ES-I3 (cell line): ENCODE measurements around the gene ETS1.

Experiments
- H3K36me3 ChIP-seq: 2 replicates; pipeline ENCODE4 v1.6.1; 2013; ENCODE audit warnings: mild to moderate bottlenecking, low read length, control low read depth, moderate library complexity; ENCODE audit not compliant: insufficient read depth
- H3K4me1 ChIP-seq: 2 replicates; pipeline ENCODE4 v1.6.1; 2013; ENCODE audit warnings: mild to moderate bottlenecking, control low read depth, low read length; ENCODE audit not compliant: insufficient read depth
- H3K9ac ChIP-seq: 2 replicates; pipeline ENCODE4 v1.6.1; 2013; ENCODE audit warnings: low read depth, mild to moderate bottlenecking, low read length, moderate library complexity
- H3K9me3 ChIP-seq: 2 replicates; pipeline ENCODE4 v1.6.1; 2013; ENCODE audit warnings: mild to moderate bottlenecking, low read length, moderate library complexity; ENCODE audit not compliant: control insufficient read depth, insufficient read depth

Gene ETS1

DNA sequence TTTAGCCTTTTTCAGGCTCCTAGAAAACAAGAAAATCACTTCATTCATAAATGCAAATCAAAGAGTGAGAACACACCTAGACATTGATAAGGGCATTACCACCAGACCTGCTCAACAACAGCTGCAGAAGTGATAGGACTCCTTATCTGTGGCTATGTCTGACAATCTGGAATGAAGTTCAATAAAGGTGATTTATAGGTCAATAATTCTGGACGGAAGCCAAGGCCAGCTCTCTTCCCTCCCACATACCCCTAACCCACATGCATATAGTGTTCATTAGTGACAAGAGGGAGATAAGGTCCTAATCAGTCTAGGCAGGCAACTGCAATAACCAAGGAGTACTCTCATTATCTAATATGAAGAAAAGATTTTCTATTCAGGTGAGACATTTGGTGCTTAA lies 111.3 kb downstream of the ETS1 start:
- Histone ChIP-seq H3K36me3 (peaks cover 5% of the 10 kb centered on the region), H3K9me3 (no peaks in the 10 kb centered on the region), H3K4me1 (no peaks in the 10 kb centered on the region), H3K9ac (no peak overlapping the region)

DNA sequence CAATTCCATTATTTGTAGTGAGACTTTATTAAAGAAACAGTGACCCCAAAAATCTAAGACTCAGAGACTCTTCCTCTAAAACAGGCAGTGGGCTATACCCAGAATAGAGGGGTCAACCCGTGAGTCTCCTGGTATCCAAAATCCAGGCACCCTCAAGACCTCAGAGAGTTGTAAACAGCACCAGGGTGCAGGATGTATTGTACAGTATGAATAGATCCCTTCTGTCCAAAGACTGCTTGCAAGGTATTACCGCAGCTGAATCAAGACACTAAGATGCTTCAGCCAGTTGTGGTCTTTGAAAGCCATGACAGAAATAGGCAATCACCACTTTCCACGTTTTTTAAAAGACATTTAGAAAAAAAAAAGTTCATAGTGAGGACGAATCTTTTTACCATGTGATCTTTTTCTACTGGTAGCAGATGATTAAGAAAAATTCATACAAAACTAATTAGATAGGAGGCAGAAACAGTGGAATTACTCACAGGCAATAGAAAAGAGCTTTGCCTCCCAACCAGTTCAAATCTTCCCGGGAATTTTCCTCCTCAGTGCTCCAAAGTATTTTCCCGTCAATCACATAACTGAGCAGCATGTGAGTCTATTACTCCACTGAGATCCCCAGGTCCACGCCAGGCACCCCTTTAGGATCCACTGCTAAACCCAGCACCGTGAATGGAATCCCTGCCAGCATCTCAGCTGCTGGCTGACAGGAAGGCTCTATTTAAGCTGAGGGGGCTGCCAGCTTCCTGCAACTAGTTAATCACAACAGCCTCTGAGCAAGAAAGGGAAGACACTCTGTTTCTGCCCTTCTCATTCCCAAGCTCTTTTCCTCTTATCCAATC lies 113.1 kb downstream of the ETS1 start:
- no peaks in the 10 kb centered on the region for H3K9me3 ChIP-seq
- H3K36me3 ChIP-seq = peaks cover 5% of the 10 kb centered on the region
- no peak overlapping the region for H3K9ac ChIP-seq
- no peaks in the 10 kb centered on the region for H3K4me1 ChIP-seq

DNA sequence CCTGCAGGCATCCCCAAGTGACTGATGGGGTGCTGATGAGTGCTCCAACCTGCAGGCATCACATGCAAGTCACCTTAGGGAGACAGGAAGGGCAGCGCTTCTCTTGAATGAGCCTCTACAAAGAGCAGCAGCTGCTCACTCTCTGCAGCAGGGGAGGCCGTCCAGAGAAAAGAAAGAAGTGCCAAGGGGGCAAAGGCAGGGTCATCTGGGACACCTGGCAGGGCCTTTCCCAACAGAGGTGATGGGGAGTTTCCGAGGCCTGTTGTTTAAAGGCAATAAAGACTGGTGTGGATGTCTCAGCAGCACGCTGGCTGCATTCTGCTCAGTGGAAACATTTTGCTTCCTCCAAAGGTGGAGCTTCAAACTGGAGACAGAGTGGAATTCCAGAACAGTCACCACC lies 113.7 kb downstream of the ETS1 start:
- Histone ChIP-seq H3K9ac (no peak overlapping the region), H3K36me3 (peaks cover 5% of the 10 kb centered on the region), H3K4me1 (no peaks in the 10 kb centered on the region), H3K9me3 (no peaks in the 10 kb centered on the region)

DNA sequence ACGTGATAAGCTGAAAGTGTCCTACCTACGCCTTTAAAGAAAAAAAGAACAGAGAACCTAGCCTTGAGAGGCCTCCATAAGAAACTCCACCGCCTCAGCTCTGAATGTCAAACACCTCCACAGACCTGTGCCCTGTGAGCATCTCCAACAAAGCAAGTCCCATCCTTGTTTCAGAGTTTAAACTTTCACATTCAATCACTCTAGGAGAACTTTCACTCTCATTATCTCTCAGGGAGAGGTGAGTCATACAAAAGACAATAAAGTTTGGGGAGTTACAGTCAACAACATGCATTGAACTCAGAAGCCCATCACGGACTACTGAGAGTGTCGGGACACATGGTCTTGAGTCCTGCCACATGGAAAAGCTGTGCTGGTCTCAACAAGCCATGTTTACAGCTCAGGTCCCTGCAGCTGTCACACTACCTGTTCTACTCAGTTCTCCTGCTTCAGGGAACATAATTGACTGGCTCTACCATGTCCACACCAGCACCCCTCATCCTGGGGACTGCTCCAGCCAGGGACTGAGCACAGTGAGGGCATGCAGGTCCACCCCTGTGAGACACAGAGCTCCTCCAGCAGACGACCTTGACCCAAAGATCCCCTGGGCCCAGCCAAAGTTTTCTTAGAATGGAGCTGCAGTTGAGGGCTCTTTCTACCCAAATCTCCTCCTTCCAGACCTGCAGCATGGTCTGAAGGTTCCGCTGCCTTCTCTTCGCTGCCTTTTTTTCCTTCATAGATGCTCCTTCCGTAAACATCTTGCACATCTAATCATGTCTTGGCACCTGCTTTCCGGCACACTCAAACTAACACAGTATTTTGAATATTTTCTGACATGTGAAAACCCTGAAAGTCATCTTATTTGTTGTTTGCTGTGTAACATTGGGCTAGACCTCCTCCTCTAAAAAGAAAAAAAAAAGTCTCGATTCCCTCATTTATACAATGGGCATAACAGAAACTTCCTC lies 114.9 kb downstream of the ETS1 start:
- H3K9ac ChIP-seq = no peak overlapping the region
- H3K9me3 ChIP-seq = no peaks in the 10 kb centered on the region
- H3K36me3 ChIP-seq = peaks cover 5% of the 10 kb centered on the region
- peaks cover 6% of the 10 kb centered on the region; the same call in 1 of the 2 replicates for H3K4me1 ChIP-seq

DNA sequence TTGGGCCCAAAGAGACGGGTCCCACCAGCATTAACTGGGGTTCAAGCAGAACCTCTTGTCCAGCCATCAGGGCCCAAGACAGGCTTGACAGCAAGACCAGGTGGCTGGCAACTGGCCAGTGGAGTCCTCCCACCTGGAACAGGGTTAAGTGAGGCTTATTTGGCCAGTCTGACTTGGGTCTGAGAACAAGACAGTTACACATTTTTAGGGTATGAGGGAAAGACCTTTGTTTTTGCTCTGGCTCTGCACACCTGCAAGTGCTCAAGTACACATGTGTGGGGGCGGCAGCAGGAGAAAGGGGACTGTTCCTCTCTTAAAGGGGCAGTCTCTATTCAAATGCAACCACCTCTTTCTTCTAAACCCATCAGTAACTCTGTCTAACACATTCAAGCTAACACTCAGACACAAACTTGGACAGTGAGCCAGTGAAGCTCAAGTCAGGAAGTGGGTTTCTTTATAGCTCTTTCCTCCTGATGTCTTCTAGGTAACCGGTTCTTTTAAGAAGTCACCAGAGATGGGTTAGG lies 116.2 kb downstream of the ETS1 start:
- Histone ChIP-seq H3K4me1 (peaks cover 10% of the 10 kb centered on the region; the same call in 1 of the 2 replicates), H3K9me3 (no peaks in the 10 kb centered on the region), H3K9ac (no peak overlapping the region), H3K36me3 (peaks cover 4% of the 10 kb centered on the region)

DNA sequence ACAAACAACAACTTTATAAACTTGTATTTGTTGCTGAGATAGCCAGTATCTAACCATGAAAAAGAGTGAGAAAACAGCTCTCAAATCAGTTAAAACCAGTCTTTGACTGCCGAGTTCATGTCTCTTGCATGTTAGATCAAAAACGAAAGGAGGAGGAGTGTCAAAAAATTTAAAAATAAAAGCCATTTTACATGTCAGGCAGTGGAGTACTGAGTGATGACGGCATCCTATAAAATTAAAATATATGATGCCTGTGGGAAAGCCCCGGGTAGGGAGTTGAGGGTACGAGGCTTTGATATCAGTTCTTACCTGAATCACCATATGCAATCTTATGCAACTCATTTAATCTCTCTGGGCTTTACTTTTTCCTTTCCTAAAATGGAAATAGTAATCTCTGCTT lies 117.3 kb downstream of the ETS1 start:
- no peak overlapping the region for H3K9ac ChIP-seq
- no peaks in the 10 kb centered on the region; the same call in none of the 2 replicates for H3K36me3 ChIP-seq
- H3K4me1 ChIP-seq = peaks cover 10% of the 10 kb centered on the region; the same call in 1 of the 2 replicates

DNA sequence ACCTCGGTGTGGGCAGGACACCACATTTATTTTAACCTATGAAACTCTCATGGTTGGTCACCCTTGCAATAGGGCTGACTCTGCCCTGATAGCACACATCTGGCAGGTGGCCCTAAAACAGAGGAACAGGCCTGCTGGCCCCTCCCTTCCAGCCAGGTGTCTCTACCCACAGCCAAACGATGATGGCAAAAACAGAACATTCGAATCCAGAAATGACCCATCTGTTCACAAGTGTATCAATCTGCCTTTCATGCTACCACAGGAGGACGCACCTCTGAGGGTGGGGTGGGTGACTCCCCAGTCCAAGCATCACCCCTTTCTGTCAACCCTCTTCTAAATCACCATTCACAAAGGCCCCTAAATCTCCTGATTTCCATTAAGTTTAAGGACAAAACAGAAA lies 118.1 kb downstream of the ETS1 start:
- no peaks in the 10 kb centered on the region; the same call in none of the 2 replicates for H3K36me3 ChIP-seq

More for the DNA sequence above, 117.3 kb downstream of the ETS1 start:
- no peaks in the 10 kb centered on the region for H3K9me3 ChIP-seq

DNA sequence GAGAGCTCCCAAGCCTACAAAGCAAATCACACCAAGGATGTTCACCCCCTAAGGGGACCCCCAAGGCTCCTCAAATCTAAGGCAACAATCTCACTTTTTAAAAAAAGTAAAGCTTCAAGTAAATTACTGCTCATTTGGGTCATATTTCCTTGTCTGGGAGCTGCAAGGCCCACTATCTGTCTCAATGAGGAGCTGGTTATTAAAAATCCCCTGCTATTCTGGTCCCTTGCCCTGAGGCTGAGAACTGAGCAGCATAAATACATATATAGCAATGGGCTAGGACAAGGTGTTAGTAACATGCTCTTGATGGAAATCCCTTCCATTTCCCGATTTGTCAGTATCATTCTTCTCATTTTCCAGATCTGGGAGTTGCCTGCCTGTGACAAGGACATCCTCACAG lies 119.2 kb downstream of the ETS1 start:
- Histone ChIP-seq H3K9me3 (no peaks in the 10 kb centered on the region), H3K9ac (no peak overlapping the region), H3K36me3 (no peaks in the 10 kb centered on the region; the same call in none of the 2 replicates), H3K4me1 (peaks cover 10% of the 10 kb centered on the region; the same call in 1 of the 2 replicates)

More for the DNA sequence above, 118.1 kb downstream of the ETS1 start:
- Histone ChIP-seq H3K9me3 (no peaks in the 10 kb centered on the region), H3K4me1 (peaks cover 10% of the 10 kb centered on the region; the same call in 1 of the 2 replicates), H3K9ac (no peak overlapping the region)

DNA sequence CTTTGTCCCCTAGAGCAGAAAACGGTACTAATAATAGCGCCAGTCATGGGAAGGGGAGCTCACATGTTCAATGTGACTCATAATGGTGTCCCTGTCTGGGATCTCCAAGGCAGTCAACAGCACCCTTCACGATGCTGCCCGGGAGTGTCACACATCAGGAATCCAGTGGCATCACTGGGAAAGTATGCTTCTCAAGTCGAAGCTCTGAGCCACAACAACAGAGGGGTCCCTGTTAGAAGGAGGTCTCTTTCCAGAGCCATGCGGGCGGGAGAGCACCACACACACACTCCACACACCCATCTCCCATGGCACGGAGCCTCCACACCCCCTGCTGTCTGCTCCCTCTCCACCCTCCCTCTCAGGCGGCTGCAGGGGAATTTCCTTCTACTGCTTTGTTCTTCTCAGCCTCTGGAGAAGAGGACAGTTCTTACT lies 119.7 kb downstream of the ETS1 start:
- Histone ChIP-seq H3K9me3 (no peaks in the 10 kb centered on the region), H3K4me1 (peaks cover 10% of the 10 kb centered on the region; the same call in 1 of the 2 replicates), H3K9ac (no peak overlapping the region), H3K36me3 (no peaks in the 10 kb centered on the region; the same call in none of the 2 replicates)

DNA sequence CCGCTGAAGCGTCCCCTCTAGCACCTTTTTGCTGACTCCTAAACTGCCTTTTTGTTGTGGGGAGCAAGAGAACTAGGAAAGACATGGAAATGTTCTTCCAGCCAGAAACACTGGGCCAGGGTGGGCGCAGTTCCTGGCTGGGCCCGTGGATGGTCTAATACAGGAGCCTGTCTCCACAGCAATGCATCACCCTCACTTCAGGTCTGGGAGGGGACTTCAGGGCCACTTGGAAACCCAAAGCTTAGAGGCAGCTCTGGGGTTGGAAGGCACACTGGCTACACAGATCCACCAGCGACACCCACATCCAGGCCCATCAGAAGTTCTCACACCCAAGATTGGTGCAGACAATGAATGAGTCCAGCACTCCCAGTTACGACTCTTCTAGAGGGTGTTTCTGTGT lies 120.3 kb downstream of the ETS1 start:
- no peak overlapping the region for H3K9ac ChIP-seq
- peaks cover 3% of the 10 kb centered on the region for H3K36me3 ChIP-seq
- peaks cover 10% of the 10 kb centered on the region; the same call in 1 of the 2 replicates for H3K4me1 ChIP-seq
- H3K9me3 ChIP-seq = no peaks in the 10 kb centered on the region

DNA sequence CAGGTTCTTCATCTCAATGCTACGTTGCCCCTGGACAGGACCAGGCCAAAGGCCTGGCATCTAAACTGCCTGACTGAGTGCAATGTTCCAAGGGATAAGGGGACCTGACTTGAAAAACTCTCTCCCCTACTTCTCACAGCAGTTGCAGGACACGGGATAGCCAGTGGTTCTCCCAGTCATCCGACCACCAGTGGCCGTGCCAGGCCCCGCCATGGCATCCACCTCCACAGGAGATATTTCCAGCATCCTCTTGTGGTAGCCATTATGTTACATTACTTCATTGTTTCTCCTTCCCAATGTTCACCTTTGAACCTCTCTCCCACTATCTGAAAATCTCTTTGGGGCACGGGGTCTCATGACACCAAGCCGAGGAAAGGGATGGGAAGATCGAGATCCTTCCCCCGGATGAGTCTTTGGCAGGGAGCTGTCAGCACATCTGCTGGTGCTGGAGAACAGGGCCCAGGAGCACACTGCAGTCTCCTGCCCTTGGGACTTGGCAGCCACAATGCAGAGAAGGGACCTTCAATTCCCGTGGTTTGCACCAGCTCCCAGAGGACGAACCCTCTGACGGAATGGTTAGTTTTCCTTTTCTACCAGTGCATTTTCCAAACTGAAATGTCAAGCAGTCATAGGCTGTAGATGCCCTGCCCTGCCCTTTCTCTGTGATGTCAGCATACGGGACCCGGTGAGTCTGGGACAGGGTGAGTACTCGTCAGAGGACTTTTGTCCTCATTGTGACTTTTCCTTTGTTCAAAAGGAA lies 121.2 kb downstream of the ETS1 start:
- H3K4me1 ChIP-seq = peaks cover 10% of the 10 kb centered on the region; the same call in 1 of the 2 replicates
- H3K9me3 ChIP-seq = no peaks in the 10 kb centered on the region
- H3K9ac ChIP-seq = no peak overlapping the region
- H3K36me3 ChIP-seq = peaks cover 3% of the 10 kb centered on the region

DNA sequence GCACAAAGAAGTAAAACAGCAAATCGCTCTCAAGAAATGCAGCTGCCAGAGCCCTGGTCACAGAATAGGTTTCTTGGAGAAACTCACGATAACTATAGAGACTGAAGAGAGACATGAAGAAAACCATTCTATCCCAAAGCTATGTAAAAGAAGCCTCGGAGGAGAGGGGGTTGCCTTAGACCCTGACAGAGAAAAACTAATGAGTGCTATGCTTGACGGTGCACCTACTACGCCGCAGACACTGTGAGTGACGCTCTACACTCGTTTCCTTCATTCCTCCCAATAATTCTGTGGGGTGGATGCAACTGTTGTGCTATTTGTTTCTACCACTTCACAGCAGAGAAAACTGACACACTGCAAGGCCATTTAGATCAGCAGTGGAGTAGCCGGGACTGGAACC lies 121.8 kb downstream of the ETS1 start:
- peaks cover 10% of the 10 kb centered on the region; the same call in 1 of the 2 replicates for H3K4me1 ChIP-seq
- H3K36me3 ChIP-seq = peaks cover 5% of the 10 kb centered on the region; the same call in 1 of the 2 replicates
- H3K9me3 ChIP-seq = no peaks in the 10 kb centered on the region
- H3K9ac ChIP-seq = no peak overlapping the region

DNA sequence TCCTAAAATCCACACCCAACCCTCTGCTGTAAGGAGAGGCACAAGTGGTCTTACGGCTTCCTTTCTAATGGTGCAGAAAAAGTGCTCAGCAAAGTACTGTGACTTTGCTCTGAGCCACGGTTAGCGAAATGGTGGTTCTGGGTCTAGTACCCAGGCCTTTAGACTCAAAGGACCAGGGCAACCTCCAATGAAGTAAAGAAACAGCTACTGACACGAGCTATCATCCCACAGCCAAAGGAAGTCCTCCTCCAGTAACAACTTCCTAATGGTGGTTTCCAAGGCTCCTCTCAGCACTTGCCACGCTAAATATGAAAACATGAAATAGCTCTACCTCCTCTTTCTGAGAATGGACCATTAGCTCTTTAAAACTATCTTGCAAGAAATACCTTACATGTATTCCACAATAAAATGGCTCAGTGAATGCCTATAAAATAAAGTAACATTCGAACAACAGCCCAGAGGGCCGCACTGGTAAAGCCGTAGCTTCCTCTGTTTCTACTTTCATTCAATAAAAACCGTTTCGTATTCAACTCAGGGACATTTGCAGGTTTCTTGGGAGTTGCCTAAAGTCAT lies 122.4 kb downstream of the ETS1 start:
- Histone ChIP-seq H3K36me3 (peaks cover 11% of the 10 kb centered on the region; the same call in 1 of the 2 replicates), H3K9ac (no peak overlapping the region), H3K9me3 (no peaks in the 10 kb centered on the region), H3K4me1 (peaks cover 10% of the 10 kb centered on the region; the same call in 1 of the 2 replicates)
